ENCODE measurements around the gene FHDC1.
A peak's percentile ranks its signal among the peaks of the same experiment; 100 is the strongest.
"Not testable (repeated sequence)": the region's sequence is repeated elsewhere in the genome, so short reads cannot be mapped to it uniquely, and the experiment has no call there.

Gene FHDC1, protein sequence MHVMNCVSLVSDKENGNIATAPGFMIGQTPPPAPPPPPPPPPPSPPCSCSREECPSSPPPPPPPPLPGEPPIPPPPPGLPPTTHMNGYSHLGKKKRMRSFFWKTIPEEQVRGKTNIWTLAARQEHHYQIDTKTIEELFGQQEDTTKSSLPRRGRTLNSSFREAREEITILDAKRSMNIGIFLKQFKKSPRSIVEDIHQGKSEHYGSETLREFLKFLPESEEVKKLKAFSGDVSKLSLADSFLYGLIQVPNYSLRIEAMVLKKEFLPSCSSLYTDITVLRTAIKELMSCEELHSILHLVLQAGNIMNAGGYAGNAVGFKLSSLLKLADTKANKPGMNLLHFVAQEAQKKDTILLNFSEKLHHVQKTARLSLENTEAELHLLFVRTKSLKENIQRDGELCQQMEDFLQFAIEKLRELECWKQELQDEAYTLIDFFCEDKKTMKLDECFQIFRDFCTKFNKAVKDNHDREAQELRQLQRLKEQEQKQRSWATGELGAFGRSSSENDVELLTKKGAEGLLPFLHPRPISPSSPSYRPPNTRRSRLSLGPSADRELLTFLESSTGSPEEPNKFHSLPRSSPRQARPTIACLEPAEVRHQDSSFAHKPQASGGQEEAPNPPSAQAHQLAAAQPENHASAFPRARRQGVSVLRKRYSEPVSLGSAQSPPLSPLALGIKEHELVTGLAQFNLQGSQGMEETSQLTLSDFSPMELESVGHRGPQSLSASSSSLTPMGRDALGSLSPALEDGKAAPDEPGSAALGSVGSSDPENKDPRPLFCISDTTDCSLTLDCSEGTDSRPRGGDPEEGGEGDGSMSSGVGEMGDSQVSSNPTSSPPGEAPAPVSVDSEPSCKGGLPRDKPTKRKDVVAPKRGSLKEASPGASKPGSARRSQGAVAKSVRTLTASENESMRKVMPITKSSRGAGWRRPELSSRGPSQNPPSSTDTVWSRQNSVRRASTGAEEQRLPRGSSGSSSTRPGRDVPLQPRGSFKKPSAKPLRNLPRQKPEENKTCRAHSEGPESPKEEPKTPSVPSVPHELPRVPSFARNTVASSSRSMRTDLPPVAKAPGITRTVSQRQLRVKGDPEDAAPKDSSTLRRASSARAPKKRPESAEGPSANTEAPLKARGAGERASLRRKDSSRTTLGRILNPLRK

DNA sequence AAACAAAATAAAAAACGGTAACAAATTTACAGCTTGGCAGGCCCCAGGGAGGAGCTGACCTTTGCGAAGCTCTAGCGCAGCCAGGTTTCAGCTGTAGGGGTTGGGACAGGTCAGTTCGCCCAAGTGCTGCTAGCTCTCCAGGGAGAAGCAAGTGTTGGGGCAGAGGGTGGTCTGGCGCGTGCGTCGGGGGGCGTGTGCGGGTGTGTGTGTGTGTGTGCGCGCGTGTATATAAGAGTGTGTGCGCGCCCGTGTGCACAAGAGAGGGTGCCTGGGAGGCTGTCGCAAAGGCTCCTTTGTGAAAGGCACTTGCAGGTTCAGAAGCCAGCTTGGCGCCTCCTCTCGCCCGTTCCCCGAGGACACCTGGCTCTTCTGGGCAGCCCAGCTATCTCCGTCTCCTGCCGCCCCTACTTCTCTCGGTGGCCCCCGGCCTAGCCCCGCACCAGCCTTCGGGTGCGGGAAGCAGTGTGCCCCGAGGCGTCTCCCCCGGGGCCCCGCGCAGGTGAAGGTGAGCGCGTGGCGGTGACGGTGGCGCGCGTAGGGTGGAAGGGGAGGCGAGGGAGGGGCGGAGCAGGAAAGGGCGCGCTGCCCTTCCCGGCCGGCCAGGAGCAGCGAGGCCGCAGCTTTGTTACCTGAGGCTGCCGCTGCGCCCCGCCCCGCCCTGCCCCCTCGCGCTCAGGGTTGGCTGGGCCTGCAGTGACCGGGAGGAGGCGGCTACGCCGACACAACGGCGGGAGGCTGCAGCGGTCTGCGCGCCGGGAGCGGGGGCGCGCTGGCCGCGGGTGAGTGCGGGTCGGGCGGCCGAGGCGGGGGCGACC lies at the start of gene FHDC1:
Gene FHDC1 (plus strand): TSS at position 693 of the 815 bp plus-strand sequence. CDS start 6,735 bp downstream, outside the sequence.
- DNase-seq, result no peak

DNA sequence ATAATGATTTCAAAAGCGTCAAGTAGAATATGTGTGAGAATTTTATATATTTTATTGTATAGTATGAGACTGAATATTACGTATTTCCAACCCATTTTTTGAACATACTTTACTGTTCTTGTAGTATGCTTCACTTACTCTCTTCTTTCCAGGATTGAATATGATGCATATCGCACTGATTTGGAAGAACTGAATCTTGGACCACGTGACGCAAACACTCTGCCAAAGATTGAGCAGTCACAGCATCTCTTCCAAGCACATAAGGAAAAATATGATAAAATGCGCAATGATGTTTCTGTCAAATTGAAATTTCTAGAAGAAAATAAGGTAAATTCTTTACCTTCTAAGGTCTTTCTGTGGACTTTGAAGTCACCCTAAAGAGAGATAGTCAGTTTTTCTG lies 48.1 kb upstream of the FHDC1 start:
- DNase-seq, result no peak

DNA sequence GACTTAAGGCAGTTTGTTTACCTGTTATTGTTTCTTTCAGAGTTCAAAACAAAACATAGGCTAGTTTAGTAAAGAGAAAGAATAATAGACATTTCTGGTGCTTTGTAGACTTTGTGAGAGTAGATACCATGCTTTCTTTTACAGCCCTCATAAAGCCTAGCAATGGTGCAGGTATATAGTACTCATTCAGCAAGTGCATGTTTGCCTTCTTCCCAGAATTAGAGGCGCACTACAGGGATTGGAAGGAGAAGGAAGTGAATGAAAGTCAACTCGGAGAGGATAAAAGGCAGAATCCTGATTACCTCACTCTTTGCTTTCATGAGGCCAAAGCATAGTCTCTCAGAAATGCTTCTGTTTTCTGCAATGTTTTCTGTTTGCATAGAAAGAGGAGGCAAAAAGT lies 43.1 kb upstream of the FHDC1 start:
- DNase-seq, result no peak

DNA sequence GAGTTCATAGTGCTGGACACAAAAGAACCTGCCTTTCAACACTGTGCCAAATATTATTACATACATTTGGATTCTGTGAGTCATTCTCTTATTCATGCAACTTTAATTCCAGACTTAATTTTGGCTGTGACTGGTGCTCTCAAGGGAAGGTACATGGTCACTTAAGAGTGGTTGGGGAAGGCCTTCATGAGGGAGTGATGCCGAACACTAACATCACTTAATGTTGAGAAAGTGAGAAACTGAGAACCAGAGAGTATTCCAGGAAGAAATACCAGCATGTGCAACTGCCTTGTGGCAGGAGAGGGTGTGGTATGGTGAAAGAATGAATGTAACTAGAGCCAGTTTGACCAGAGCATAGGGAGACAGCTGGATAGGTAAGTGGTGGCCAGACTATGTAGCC lies 41.5 kb upstream of the FHDC1 start:
- DNase-seq, result no peak

DNA sequence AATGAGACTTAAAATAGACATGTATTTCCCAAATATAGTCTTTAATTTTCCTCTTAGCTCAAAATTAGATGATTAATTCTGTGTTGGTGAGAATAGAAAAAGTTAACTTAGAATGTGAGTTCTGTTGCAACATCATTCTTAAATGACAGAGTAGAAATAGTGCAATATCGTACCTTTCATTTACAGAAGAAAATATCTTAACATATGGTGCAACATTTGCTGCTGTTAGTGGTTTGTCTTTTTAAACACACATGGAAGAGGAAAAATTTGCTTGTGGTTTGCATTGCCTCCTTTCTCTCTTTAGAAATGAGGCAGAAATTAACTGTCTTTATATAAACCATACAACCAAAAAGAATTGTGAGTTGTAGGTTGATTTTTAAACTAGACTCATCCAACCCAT lies 39.3 kb upstream of the FHDC1 start:
- peak; percentile 58 for DNase-seq

DNA sequence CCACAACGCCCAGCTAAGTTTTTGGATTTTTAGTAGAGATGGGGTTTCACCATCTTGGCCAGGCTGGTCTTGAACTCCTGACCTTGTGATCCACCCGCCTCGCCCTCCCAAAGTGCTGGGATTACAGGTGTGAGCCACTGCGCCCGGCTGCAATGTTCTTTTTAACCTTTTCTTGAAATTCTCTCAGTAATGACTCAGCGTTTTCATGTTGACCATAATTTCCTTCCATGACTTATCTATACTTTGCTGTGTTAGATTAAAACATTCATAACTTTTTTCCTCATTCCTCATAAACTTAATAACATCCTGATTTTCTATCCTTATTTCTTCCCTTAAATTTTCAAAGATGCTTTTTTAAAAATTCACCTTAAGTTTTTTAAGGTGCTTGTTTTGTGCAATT lies 38.0 kb upstream of the FHDC1 start:
- not testable (repeated sequence) for DNase-seq

DNA sequence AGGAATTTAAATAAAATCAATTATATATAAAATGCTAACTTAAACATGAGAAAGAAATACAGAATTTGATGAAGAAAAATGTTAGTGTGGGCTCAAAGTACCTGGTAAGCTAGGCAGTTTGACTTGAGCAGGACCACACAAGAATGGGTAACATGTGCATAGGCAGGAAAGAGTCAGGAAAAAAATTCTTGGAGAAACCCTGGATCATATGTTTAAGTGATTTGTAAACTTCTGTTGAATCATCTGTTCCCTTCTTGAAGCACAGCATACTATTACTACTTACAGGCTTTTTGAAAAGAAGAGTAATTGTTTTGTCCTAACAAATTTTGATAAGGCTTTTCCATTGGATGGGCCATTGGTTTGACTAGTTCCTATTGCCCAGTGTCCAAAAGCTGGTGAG lies 37.5 kb upstream of the FHDC1 start:
- DNase-seq, result no peak

DNA sequence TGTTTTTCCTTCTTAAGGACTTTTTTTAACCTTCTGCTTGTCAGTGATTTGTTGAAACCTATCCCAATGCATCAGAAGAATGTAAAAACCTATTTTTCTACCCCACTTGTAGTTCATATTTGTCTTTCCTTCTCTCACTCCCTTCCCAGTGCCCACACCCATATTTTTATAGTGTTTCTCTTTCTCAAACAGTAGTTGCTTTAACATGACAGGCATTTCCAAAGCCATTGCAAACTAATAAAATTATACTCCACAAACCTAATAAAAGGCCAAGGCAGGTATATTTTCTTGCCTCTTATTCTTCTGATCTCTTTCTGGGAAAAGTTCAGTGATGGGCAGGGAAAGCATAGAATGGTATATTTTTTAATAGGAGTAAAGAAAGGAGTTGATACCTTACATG lies 35.7 kb upstream of the FHDC1 start:
- no peak for DNase-seq

DNA sequence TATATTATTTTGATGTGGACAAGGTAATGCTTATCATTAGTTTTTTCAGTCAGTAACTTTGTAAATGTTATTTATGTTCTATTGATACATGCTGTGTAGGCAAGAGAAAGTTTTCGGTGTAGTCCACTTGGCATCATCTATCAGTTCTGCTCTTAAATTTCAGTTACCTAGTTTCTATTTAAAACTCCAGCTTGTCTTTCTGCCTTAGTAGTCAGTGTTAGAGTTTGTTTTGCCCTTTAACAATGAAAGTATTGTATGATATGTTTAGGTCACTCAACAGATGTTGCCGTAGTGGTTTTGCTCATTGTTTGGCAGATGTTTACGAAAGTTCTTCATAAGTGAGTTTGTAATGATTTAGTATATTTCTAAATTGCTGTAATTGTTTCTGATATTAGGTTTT lies 34.9 kb upstream of the FHDC1 start:
- no peak for DNase-seq

DNA sequence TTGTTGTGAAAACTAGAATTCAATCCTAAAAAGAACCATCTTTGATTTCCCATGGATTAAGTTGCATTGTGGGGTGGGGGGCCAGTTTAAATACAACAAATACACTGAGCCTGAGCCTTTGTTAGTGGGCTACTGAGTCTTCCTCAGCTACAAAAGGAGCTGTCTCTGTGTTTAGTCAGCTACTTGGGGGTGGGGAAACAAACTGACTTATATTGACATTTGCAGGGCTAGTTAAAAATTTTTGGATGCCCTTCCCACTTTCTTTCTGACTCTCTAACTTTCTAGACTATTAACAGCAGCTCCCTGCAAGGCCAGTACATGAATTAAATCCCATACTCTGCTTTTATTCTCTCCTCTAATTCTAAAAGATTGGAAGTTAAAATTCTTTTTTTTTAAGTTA lies 32.5 kb upstream of the FHDC1 start:
- no peak for DNase-seq

DNA sequence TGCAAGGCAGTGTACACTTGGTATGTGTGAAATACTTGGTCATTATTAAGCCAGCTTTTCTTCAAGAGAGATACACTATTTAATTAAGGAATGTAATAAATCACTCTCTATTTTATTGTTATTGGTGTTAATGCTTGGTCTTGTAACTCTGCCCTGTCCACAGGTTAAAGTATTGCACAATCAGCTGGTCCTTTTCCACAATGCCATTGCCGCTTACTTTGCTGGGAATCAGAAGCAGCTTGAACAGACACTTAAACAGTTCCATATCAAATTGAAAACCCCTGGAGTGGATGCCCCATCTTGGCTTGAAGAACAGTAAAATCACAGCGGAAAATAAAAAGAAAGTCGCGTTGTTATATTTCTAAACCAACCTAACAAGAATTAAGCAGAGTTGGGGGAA lies 26.2 kb upstream of the FHDC1 start:
- no peak for DNase-seq

DNA sequence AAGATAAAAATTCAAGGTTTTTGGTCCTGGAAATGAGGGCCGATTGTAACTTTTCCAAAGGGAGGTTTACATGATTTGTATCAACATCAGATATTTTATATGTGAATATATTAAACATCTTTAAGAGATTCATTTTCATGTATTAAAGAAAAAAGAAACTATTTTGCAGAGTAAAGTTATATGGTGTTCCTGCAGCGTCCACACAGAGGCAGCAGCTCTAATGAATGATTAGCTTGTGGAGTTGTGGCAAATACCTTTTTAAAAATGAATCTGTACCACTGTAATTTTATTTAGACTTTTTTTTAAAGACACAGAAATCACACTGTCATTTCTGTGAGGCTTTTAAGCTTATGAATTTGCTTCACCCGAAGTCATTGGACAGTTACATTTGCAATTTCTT lies 25.6 kb upstream of the FHDC1 start:
- no peak for DNase-seq

DNA sequence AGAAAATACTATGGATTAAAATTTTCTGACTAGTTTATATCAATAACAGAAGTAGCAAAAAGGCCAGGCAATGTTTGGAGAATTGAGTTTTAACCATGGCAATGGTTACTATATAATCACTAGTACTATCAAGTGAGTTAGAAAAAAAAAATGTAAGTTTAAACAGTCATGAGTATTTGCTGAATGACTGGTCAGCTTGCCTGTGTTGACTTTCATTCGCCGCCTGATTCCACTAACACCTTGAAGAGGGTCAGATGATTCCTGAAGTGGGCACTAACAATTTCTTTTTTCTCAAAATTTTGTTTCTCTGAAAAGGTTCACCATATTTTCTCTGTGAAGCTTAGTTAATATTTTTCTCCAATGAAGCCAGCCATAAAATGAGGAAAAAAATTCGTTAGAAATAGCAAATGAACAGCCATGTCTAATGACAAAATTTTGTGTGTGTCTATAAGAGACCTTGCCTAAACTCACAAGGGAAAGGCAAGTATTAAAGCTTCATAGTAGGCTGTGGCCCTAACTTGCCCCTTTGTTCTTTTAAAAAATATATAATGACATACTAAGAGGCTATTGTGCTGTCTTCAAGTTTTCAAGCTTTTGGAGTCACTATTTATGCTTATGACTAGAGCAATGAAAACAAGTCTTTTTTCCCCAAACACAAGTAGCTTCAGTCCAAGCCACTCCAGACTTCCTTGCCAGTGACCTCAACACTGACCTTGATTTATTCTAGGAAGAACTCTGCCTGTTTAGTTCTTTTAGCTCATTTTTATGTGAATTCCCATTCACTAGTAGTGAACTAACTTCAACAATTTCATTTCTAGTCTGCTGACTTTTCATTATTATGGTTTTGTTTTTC lies 18.4 kb upstream of the FHDC1 start:
- no peak for DNase-seq

DNA sequence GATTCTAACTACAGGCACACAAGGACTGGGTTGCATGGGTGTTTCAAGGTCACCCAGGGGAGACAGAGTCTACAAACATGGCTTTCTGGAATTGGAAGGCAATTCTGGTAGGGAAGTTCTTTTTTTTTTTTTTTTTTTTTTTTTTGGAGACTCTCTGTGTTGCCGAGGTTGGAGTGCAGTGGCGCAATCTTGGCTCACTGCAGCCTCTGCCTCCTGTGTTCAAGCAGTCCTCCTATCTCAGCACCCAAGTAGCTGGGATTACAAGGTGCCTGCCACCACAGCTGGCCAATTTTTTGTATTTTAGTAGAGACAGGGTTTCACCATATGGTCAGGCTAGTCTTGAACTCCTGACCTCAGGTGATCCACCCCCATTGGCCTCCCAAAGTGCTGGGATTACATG lies 16.3 kb upstream of the FHDC1 start:
- DNase-seq, result no peak

DNA sequence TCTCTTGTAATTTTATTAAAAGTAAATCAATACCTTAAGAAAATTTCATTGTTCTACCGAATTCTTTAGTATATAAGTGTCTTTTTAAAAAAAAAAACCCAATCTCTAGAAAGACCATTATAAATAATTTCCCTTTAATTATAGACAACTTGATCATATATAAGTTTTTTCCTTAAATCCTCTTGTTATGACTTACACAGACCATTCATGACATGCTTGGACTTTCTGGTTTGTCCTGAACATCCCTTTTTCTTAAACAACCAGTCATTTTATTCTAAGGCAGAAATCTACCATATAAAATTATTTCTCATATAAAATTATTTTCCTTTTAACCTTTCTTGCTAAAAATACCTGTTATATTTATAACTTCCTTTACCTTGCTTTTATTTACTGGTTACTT lies 15.4 kb upstream of the FHDC1 start:
- DNase-seq, result peak; percentile 58

DNA sequence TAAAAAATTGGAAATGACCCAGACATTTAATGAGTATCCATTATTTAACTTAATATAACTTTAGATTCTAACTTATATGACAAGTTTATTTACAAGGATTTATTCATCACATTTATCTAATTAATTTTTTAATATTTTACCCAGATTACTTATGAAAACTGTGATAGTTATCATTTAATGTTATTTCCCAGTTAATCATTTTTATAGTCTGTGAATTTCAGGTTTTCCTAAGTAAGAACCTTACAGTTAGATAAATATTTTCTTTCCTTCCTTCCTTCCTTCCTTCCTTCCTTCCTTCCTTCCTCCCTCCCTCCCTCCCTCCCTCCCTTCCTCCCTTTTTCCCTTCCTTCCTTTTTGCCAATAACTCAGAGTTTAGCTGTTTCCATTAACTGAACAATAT lies 14.8 kb upstream of the FHDC1 start:
- no peak for DNase-seq

DNA sequence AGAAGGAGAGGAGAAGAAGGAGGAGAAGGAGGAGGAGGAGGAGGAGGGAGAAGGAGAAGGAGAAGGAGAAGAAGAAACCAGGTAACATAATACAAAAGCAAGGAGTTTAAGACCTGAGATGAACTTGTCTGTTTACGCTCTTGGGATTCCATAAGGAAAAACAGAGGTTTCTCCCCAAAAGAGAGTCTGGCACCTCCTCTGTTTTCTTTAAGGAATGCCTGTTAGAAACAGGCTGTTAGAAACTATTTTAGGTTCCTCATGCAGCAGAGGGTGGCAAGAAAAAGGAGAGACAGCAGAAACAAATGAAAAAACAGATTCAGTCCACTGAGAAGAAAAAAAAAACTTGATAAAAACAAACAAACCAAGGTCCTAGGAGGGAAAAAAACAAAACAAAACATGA lies 10.3 kb upstream of the FHDC1 start:
- DNase-seq, result no peak

DNA sequence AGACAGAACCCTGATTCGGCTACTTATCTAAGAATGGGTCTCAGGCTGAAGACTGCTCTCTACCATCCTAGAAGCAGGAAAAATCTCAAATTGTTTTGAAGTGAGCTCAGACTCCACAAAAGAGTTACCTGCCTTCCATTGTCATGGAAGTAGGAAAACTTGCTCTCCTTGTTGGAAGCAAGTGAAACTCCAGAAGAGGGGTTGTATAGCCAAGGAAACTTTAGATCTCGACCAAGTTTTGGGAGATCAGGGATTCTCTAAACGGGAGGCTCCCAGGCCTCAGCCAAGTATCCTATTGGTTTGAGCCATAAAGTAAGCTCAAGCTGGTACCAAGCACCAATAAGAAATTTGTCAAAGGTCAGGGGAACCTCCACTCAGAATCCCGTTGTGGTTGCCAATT lies 9.2 kb upstream of the FHDC1 start:
- DNase-seq, result no peak

DNA sequence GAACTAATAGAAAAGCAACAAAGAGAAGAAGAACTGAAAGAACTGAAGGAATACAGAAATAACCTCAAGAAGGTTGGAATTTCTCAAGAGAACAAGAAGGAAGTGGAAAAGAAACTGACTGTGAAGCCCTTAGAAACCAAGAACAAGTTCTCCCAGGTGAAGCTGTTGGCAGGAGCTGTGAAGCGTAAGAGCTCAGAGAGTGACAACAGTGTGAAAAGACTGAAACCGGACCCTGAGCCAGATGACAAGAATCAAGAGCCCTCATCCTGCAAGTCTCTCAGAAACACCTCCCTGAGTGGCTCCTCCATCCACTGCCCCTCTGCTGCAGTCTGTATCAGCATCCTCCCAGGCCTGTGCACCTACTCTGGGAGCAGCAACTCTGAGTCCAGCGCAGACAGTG lies 8.4 kb upstream of the FHDC1 start:
- peak; percentile 94 for DNase-seq

DNA sequence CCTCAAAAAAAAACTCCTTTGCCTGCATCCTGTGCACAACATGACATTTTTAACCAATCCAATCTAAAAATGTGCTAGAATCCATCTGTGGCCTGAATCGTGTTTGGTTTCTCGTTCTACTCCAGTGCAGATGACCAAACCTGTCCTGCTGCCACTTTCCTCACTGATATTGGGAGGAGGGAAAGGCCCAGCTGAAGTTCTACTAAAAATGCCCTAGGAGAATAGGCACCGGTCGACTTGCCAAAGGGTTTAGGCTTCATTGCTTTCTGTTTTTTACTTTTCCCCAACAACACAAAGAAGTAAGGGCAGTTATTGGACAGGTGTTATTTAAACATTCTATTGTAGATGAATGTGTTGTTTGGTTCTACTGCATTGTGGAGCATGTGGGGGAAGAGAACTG lies 7.8 kb upstream of the FHDC1 start:
- no peak for DNase-seq

DNA sequence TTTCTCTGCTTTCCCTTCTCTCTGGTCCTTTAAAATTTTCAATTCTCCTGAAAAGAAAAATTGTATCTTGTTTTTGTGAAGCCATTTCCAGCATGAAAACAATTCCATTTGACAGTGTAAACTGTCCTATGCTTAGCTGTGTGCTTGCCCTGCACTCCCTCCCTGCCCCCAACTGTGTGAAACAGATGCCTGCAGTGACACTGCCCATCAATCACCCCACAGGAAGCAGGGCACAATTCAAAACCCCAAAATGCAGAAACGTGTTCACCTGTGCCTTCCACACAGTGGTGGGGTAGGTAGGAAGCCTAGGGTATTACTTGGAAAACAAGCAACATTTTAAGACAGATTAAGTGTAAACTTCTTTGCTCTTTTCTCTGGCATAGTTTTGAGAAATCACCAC lies 6.2 kb upstream of the FHDC1 start:
- no peak for DNase-seq

DNA sequence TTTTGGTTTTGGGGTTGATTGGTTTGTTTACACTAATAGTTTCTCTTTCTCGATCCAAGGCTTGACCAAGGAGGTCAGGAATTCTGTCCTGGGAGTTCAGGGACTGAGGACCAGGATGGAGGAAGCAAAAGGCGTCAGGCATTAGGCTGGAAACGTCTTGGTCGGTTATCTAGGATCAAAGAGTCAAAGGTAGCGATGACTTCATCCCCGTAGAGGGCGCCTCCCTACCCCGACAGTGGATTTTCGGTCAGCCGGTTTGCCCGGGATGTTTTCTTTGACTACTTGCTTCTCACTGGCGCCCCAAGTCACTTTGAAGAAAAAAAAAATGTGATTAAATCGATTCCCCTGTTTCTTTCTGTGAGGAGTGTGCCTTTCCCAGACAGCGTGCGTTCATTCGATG lies 980 bp upstream of the FHDC1 start:
- DNase-seq, result no peak
